AG09319 (cell line): ENCODE results near the gene CAPN10.
"Not testable (repeated sequence)": the region's sequence is repeated elsewhere in the genome, so short reads cannot be mapped to it uniquely, and the experiment has no call there.

Source experiments
- DNase-seq: peaks from one replicate; pipeline ENCODE4 v3.0.0-alpha.2; 2010; ENCODE audit warnings: low read depth; ENCODE audit errors: extremely low read depth
- TF ChIP-seq, protein P1 (sequence below): IDR thresholded peaks from 2 replicates; pipeline ENCODE4 v1.5.1; 2011; ENCODE audit warnings: low read depth, mild to moderate bottlenecking, inconsistent platforms, low read length, moderate library complexity

Gene CAPN10

DNA sequence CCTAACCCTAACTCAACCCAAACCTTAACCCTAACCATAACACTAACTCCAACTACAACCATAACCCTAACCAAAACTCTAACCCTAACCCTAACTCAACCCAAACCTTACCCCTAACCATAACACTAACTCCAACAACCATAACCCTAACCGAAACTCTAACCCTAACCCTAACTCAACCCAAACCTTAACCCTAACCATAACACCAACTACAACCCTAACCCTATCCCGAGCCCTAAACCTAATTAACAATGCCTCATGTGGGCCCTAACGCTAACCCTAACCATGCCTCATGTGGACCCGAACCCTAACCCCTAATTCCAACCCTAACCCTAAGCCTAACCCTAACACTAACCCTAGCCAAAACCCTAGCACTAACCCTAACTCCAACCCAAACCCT is 27.2 kb downstream of the CAPN10 start:
- no peak for DNase-seq
- TF ChIP-seq, protein P1, sequence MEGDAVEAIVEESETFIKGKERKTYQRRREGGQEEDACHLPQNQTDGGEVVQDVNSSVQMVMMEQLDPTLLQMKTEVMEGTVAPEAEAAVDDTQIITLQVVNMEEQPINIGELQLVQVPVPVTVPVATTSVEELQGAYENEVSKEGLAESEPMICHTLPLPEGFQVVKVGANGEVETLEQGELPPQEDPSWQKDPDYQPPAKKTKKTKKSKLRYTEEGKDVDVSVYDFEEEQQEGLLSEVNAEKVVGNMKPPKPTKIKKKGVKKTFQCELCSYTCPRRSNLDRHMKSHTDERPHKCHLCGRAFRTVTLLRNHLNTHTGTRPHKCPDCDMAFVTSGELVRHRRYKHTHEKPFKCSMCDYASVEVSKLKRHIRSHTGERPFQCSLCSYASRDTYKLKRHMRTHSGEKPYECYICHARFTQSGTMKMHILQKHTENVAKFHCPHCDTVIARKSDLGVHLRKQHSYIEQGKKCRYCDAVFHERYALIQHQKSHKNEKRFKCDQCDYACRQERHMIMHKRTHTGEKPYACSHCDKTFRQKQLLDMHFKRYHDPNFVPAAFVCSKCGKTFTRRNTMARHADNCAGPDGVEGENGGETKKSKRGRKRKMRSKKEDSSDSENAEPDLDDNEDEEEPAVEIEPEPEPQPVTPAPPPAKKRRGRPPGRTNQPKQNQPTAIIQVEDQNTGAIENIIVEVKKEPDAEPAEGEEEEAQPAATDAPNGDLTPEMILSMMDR, result no peak

DNA sequence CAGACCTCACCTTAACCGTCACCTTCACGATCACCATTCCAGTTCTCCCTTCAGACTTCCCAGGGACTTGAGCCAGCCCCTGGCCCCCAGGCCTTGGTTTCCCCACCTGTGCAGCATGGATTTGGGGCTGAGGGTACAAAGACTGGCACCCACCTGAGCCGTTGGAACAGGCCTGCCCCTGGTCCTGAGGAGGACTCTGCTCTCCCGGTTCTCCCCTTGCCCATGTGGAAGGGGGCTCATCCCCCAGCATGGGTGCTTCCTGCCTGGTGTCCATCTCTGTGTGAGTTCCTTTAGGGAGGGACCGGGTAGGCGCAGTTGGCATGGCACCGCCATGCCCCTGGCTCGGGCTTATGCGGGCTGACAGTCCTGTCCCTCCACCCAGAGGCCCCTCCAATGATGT is 27.9 kb downstream of the CAPN10 start:
- TF ChIP-seq, protein P1, result no peak
- no peak for DNase-seq

DNA sequence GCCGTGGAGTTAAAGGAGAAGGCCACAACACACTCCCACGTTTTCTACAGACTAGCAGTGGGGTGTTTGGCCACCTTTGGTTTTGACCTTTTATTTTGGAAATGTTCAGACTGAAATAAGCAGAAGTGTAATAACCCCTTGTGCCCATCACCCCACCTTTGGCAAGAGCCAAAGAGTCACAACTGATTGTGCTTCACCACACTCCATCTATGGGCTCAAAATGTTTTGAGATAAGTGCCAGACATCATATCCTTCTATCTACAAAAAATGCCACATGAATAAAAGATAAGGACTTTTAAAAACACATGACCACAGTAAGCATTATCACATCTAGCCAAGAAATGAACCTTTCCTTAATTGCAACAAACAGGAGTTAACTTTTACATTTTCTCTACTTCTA is 28.9 kb downstream of the CAPN10 start:
- TF ChIP-seq, protein P1, result no peak
- no peak for DNase-seq

DNA sequence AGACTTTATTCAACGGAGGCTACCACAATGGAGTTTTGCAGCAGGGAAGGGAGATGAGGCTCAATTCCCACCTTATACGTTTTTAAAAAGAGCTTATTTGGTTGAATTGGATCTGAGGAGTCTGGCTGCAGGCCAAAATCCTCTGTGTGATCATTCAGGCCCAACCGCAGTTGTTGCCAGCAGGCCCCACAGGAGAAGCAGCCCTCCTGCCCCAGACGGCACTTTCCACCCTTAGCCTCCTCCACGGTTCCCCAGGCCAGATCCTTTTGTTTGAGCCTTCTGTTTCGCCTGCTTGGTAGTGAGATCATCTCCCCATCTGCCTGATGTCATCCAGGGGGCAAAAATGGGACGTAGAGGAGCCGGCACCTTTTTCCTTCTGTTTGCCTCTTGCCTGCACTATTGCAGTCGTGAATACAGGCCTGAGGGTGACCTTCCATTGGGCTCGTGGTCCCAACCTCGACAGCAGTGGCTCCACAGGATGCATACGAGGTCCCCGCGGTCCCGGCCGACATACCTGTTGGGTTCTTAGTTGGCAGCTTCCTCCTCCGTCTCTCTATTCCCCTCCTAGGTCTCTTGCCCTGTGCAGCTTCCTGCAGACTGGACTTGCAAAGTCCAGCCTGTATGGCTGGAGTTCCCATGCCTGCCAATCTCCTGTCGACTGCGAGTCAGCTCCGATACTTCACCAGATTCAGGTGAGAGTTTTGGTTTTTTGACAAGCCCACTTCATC is 29.4 kb downstream of the CAPN10 start:
- no peak for DNase-seq

DNA sequence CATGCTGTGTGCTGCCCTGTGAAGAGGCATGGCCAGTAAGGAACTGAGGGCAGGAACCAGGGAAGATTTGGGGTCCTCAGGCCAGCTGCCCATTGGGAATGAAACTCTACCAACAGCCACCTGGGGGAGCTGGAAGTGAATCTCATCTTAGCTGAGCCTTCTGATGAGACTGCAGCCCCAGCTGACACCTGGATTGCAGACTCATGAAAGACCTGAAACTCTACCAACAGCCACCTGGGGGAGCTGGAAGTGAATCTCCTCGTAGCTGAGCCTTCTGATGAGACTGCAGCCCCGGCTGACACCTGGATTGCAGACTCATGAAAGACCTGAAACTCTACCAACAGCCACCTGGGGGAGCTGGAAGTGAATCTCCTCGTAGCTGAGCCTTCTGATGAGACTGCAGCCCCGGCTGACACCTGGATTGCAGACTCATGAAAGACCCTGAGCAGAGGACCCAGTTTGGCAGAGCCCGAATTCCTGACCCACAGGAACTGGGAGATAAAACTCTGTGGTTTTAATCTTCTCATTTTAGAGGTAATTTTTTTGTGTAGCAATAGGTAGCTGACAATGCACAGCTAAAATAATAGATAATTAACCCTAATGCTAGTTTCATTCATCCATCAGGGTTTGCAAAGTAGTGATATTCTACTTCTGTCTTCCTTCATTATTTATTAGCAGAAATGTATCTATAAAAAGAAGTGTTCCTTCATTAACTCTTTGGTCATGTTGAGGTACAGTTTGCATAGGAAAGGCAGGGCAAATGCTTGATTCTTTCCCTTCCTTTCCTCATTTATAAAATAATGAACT is 30.5 kb downstream of the CAPN10 start:
- DNase-seq, result not testable (repeated sequence)

More for the DNA sequence above, 29.4 kb downstream of the CAPN10 start:
- TF ChIP-seq, protein P1, result no peak

DNA sequence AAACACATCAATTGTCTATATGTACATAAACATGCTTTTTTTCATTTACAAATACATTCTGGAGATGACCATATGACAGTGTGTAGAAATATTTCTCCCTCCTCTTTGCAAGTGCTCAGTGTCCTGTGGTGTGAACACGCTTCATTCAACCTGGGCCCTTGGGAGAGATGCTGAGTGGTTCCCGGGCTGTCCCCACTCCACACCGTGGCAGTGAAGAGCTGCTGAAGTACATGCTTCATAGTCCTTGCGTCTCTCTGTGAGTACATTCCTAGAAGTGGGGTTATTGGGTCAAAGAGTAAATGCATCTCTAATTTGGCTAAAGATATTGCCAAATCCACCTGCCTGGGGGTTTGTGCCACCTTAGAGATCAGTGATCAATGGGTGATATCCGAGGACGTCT is 32.2 kb downstream of the CAPN10 start:
- no peak for DNase-seq
- TF ChIP-seq, protein P1, result no peak

DNA sequence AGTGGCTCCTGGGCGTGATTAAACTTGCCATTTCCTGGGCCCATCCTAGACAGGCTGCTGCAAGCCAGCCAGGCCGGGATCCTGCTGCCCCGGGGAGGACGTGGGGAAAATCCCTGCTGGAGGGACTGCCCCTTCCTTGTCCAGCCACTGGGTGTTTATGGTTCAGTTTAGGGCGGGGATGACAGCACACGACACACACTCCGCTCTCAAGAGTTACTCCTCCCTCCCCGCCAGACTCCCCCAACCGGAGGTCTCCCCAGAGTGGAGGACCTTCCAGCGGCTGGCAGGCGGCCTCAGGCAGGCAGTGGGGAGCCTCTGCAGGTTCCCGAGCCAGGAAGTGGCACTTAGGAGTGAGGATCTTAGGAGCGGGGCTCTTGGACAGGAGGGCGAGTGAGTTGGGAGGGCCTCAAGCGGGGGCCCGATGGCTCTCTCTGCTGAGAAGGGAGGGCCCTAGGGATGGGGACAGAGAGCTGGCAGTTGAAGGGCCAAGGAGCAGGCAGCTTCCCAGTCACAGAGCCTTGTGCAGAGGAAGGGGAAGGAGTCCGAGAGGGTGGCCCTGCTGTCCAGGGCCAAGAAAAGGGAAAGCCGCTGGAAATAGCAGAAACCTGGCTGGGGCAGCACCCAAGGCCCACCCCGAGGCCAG is 33.1 kb downstream of the CAPN10 start:
- no peak for DNase-seq
- TF ChIP-seq, protein P1, result no peak
